IPS-NIHi7 (cell line): ENCODE data around the gene SHISA9.
"Not testable (repeated sequence)": the region's sequence is repeated elsewhere in the genome, so short reads cannot be mapped to it uniquely, and the experiment has no call there.

ENCODE experiments used
- DNase-seq: peaks from one replicate; pipeline ENCODE4 v3.0.0; 2012; ENCODE audit warnings: mixed read lengths; ENCODE audit errors: extremely low spot score

Gene SHISA9

GRCh38 chr16:12901597-12902461 is at the start of gene SHISA9:
Gene SHISA9 (plus strand): TSS chr16:12901598.
- DNase-seq, result no peak

- no peak for DNase-seq
Measured at GRCh38 chr16:12853972-12854371, 47.4 kb upstream of the SHISA9 start.

GRCh38 chr16:12857435-12857834 is 44.0 kb upstream of the SHISA9 start:
- not testable (repeated sequence) for DNase-seq

- DNase-seq, result no peak
Measured at GRCh38 chr16:12862327-12862726, 39.1 kb upstream of the SHISA9 start.

DNA sequence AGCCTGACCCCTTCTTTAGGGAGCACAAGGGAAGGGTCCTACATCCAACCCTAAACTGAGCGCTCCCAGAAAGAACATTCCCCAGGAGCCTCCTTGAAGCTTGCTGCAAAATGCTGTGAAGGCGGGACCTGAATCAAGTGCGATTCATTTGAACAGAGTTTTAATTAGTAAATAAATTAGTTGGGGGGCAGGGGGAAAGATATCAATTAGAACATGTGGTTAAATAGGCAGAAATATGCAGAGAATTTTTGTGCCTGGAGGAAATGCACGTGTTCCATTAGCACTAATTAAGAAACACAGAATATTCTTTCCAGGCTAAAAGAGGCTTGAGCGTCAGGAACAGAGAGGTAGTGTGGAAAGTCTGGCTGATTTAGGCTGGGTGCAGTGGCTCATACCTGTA is 38.5 kb upstream of the SHISA9 start:
- no peak for DNase-seq

DNA sequence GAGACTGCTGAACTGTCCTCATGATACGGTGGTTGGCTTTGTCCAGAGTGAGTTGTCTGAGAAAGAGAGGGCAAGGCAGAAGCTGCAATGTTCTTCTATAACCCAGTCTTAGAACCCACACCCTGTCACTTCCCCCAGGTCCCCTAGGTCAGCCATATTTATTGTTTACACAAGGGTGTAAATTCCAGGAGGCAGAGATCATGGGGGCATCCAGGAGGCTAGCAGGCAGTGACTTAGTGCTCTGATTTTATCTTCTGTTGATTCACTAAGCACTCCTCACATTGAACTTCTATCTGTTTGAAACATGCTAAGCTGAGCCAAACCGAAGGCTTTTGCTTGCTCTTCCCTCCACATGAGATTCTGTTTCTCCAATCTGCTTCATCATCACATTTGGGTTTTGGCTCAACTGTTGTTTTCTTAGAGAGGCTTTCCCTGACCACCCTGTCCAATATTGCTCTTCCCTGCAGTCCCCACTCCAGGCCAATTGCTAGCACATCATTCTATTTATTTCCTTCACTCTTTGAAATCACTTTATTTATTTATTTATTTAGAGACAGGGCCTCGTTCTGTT is 34.3 kb upstream of the SHISA9 start:
- no peak for DNase-seq

DNA sequence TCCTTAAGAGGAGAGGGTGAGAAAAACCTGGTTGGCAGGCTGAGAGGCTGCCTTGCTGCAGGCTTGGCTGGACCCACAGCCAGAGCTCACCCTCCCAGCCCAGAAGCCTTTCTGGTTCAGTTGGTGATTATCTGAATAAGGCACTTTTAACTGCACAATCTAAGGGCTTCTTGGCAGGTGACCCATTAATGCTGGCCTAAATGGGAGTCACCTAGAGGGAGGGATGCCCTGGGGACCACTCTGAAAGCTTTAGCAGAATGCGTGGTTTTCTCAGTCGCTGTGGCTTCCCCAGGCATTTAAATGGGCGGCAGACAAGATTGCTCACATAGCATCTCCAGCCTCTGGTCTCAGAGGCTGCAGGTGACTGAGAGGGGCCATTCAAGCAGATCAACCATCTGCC is 33.2 kb upstream of the SHISA9 start:
- no peak for DNase-seq

GRCh38 chr16:12868788-12869187 is 32.6 kb upstream of the SHISA9 start:
- no peak for DNase-seq

DNA sequence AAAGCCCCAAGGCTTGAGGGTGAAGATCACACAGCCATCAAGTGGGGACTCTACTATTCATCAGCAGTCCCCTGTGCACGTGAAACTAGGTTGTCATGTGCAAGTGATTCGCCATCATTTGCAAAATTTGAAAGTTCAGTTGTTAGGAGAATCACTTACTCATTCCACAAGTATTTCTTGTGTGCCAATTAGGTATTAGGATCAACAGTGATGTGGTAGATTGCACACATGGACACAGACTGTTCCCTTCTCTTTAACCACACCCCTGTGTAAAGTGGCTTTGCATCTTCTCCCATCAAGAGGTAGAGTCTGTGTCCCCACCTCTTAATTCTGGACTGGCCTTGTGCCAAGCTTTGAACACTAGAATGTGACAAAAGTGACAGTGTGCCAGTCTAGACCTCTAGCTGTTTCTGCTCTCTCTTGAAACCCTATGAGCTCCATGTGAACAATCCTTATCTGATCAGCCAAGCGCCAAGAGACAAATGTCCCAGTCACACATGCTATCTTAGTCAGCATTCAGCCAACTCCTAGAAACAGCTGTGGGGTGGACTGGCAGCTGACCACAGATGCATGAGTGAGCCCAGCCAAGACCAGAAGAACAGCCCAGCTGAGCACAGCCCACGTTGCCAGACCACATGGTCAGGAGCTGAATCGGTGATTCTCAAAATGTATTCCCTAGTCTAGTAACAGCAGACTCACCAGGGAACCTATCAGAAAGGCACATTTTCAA is 31.5 kb upstream of the SHISA9 start:
- DNase-seq, result no peak

DNA sequence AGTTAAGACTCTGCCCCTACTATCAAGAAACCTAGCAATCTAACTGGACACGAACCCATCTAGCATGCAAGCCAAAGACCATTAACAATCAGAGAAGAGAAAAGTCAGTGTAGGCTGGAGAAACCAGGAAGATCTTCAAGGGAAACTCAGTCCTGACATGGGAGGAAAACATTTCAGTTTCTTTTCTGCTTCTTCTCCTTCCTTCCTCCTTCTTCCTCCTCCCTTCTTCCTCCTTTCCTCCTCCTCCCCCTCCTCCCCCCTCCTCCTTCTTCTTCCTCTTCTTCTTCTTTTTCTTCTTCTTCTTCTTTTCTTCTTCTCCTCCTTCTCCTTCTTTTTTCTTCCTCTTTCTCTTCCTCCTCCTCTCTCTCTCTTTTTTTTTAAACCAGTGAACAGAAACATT is 29.6 kb upstream of the SHISA9 start:
- no peak for DNase-seq

DNA sequence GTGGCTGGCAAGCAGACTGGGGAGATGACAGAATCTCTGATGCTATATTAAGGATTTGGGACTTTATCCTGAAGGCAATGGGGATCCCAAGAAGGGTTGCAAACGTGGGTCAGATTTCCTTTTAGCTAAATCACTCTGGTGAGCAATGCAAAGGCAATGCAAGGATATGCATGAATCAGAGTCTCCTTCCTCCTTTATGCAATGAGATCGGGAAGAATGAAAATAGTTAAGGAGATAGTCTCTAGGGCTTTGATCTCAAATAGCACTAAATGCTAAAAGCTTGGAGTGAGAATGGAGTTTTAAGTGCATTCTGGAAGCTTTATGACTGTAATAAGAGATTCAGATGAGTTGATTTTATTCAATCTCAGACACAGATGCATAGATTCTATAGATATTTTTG is 27.2 kb upstream of the SHISA9 start:
- no peak for DNase-seq

- DNase-seq, result no peak
Measured at GRCh38 chr16:12876778-12877177, 24.6 kb upstream of the SHISA9 start.

GRCh38 chr16:12878973-12879372 is 22.4 kb upstream of the SHISA9 start:
- DNase-seq, result no peak

DNA sequence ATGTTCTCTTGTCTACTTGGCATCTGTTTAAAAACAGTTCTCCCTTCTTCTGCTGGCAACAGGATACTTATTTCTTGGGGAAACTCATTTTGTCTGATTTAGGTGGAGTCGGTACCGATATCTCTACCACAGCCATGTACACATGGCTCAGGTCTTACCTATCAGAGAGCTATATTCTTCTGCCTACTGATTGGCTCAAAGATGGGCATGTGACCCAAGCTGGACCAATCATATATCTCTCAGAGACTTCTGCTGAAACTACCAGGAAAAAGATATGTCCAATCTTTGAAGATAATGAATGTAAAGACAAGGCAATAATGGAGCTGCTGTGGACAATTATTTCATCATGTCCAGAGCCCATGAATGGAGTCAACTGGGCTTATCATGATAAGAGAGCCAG is 21.6 kb upstream of the SHISA9 start:
- no peak for DNase-seq

DNA sequence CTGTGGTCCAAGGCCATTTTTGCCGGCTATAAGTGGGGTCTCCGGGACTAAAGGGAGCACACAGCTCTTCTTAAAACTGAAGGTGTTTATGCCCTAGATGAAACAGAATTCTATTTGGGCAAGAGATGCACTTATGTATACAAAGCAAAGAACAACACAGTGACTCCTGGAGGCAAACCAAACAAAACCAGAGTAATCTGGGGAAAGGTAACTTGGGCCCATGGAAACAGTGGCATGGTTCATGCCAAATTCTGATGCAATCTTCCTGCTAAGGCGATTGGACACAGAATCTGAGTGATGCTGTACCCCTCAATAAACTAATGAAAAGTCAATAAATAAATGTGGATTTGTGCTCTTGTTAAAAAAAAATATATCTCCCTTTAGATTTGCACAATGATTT is 20.2 kb upstream of the SHISA9 start:
- DNase-seq, result no peak

- no peak for DNase-seq
Measured at GRCh38 chr16:12881740-12882139, 19.7 kb upstream of the SHISA9 start.

- DNase-seq, result no peak
Measured at GRCh38 chr16:12885742-12886141, 15.7 kb upstream of the SHISA9 start.

- DNase-seq, result no peak
Measured at GRCh38 chr16:12891836-12892235, 9.6 kb upstream of the SHISA9 start.

- no peak for DNase-seq
Measured at GRCh38 chr16:12893050-12893750, 8.2 kb upstream of the SHISA9 start.

DNA sequence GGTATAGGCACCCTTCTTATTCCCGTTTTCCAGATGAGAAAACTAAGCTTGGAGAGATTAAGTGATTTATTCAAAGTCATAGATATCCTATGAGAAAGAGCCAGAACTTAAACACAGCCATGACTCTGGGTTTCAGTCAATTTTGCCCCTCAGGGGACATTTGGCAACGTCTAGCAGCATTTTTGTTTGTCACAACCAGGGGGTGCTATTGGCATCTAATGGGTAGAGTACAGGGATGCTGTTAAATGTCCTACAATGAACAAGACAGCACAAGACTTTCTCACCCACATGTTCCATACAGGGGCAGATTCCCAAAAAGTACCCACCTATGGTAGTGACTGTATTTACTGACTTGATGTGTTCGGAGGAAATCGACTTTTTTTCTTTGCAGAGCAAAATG is 4.8 kb upstream of the SHISA9 start:
- DNase-seq, result peak; percentile 47

GRCh38 chr16:12898551-12898950 is 2.8 kb upstream of the SHISA9 start:
- peak; percentile 36 for DNase-seq

- no peak for DNase-seq
Measured at GRCh38 chr16:12899529-12900143, 1.8 kb upstream of the SHISA9 start.
